HL-60 (cell line): ENCODE data around the gene PNLDC1.

ENCODE experiments used
- DNase-seq, 2 experiments: peaks; one replicate each; pipeline ENCODE4 v3.0.0-alpha.2; 2010 to 2020; ENCODE audit warnings: low read depth in 1 of 2, low spot score in 1 of 2
- H3K27ac ChIP-seq: fragments of 250-450 bp; sonication (Bioruptor Pico); replicated peaks from 2 replicates; pipeline ENCODE4 v1.5.1; 2020; ENCODE audit warnings: mild to moderate bottlenecking, moderate library complexity
- H3K27me3 ChIP-seq: fragments of 250-450 bp; sonication (Bioruptor Pico); 2 replicates; pipeline ENCODE4 v1.5.1; 2021; ENCODE audit warnings: mild to moderate bottlenecking, moderate library complexity; ENCODE audit not compliant: insufficient read depth, poor library complexity, severe bottlenecking
- H3K4me3 ChIP-seq: replicated peaks from 2 replicates; pipeline ENCODE4 v1.5.1; 2011; ENCODE audit warnings: mild to moderate bottlenecking, control low read depth, low read length; ENCODE audit not compliant: insufficient read depth
- CTCF ChIP-seq: IDR thresholded peaks from one replicate; pipeline ENCODE4 v1.5.1; 2011; ENCODE audit warnings: low read length, control low read depth, inconsistent platforms; ENCODE audit not compliant: insufficient read depth
- GABPA ChIP-seq: IDR thresholded peaks from 2 replicates; pipeline ENCODE4 v1.6.1; 2012; ENCODE audit warnings: low read depth
- POLR2AphosphoS5 ChIP-seq: IDR thresholded peaks from 2 replicates; pipeline ENCODE4 v1.6.1; 2012; ENCODE audit warnings: low read depth
- REST ChIP-seq: IDR thresholded peaks from 2 replicates; pipeline ENCODE4 v1.6.1; 2012; ENCODE audit warnings: low read depth; ENCODE audit not compliant: insufficient replicate concordance
- SPI1 ChIP-seq: IDR thresholded peaks from 2 replicates; pipeline ENCODE4 v1.6.1; 2012; ENCODE audit warnings: low read depth, mild to moderate bottlenecking, borderline replicate concordance

The PNLDC1 gene

GRCh38 chr6:159832946-159833345 lies 32.9 kb downstream of the PNLDC1 start:
- H3K27me3 ChIP-seq: no peaks in the 10 kb centered on the region
- no peak for DNase-seq
- TF ChIP-seq GABPA: no peak
- TF ChIP-seq CTCF: no peak
- TF ChIP-seq REST: no peak
- TF ChIP-seq SPI1: no peak
- TF ChIP-seq POLR2AphosphoS5: no peak
- H3K4me3 ChIP-seq: no peak overlapping the region
- no peak overlapping the region for H3K27ac ChIP-seq

- H3K27me3 ChIP-seq: no peaks in the 10 kb centered on the region
- H3K4me3 ChIP-seq: no peak overlapping the region
- no peak for DNase-seq
- no peak for TF ChIP-seq REST
- no peak for TF ChIP-seq SPI1
- no peak for TF ChIP-seq POLR2AphosphoS5
- no peak for TF ChIP-seq GABPA
- no peak for TF ChIP-seq CTCF
- H3K27ac ChIP-seq: no peak overlapping the region
Observed at GRCh38 chr6:159833556-159833955, 33.5 kb downstream of the PNLDC1 start.

GRCh38 chr6:159833997-159834603 lies 34.0 kb downstream of the PNLDC1 start:
- TF ChIP-seq CTCF (no peak), GABPA (no peak), POLR2AphosphoS5 (no peak), REST (no peak), SPI1 (no peak)
- H3K27ac ChIP-seq: no peak overlapping the region
- no peaks in the 10 kb centered on the region for H3K27me3 ChIP-seq
- H3K4me3 ChIP-seq: no peak overlapping the region
- DNase-seq: no peak
